SHP77 (cell line): Measurements from ENCODE around the gene PNPLA3.

Experiments used
- DNase-seq, 2 experiments: peaks; one replicate each; lab custom pipeline; 2025; lab: John Stamatoyannopoulos, UW

PNPLA3 gene

DNA sequence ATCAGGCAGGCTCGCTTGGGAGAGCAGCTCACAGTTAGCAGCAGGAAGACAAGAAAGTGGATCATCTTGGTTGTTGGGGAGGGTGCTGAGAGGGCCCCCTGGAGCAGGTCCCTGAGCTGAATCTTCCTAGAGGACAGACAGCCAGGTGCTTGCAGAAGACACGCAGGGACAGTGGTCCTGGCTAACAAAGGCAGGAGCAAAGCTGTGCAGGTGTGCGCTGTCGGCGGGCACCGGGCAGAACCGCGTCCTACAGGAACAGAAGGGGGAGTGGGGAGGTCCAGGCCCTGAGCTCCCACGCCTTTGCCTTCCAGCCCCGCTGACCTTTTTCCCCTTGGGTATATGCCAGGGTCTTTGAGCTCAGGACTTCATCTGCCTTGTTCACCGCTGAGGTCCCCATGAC is 70.4 kb downstream of the PNPLA3 start:
- DNase-seq = no peak

GRCh38 chr22:43994416-43994815 is 70.8 kb downstream of the PNPLA3 start:
- no peak for DNase-seq

- DNase-seq = no peak
Measured at GRCh38 chr22:43995057-43995685, 71.6 kb downstream of the PNPLA3 start.

- DNase-seq = no peak
Measured at GRCh38 chr22:43995798-43996169, 72.2 kb downstream of the PNPLA3 start.

- no peak for DNase-seq
Measured at GRCh38 chr22:43996170-43996980, 72.8 kb downstream of the PNPLA3 start.

DNA sequence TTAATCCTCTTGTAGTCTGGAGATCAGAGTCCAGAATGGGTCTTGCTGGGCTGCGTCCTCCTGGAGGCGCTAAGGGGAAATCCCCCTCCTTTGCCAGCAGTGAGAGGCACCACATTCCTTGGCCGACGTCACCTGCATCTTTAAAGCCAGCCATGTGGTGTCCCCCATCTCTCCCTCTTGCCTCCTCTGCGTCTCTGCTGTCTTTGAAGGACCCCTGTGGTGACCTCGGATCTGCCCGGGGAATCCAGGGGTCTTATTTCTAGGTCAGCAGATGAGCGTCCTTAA is 73.3 kb downstream of the PNPLA3 start:
- no peak for DNase-seq
